ENCODE data around the gene RAD9B. TPM values are rescaled to one million over a fixed set of nuclear protein-coding genes. Genes with fewer than 3 reads are reported as not detected.
A peak's percentile ranks its signal among the peaks of the same experiment; 100 is the strongest.

The RAD9B gene
- total and polyA plus RNA-seq, 2 of the 13 experiments (the other 11 are each of a cell fraction or from before 2014, with no cell fraction given), result 0.05 to 0.38 TPM

DNA sequence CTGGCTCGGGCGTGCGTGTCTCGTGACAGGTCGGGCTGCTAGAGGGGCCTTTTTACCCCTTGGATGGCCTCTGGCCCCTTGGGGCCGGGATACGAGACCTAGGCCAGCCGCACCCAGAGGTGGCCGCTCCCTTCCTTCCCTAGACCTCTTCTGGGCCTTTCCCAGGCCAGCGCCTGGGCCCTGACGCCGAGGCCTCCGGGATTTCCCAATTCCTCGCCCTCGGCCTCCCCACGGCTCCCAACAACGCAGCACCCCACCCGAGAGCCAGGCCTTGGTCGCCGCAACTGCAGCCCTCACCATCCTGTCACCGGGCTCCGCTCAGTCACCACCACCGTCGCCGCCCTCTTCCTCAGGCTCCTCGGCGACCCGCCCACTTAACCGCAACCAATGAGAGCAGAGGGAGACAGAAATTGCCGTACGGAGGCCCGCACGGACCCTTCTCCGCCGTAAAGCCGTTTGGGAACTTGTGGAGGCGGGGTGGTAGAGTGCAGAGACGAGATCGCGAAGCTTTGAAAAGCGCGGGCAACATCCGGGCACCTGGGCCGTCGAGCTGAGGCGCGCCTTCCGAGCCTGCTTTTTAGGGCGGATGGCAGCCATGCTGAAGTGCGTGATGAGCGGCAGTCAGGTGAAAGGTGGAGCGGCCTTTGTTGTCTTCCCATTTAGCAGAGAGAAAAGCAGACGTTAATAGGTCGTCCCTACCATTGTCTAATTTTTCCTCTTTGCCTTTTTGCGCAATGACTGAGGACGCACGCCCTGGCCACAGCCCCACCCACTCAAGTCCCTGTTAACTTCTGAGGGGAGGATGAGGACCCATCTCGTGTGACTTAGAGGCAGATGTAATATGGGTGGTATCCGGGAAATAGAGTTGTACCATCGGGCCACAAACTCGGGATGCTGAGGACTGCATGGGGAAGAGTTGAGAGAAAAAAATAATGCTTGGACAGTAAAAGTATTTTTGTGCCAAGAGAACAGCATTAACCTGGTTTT lies at the start of gene RAD9B, which contains the start of gene VPS29 (continued):
- TF ChIP-seq ATF3 (CRISPR knock-in tag; IDR thresholded peaks at IDR 0.05), result no peak
- no peak; the same call in 1 of the 2 replicates for TF ChIP-seq STAG1 (CRISPR knock-in tag; IDR thresholded peaks at IDR 0.05)
- TF ChIP-seq ZNF766 (CRISPR knock-in tag; IDR thresholded peaks at IDR 0.05; ENCODE audit: borderline replicate concordance), result peak; percentile 99
- TF ChIP-seq, protein P1, sequence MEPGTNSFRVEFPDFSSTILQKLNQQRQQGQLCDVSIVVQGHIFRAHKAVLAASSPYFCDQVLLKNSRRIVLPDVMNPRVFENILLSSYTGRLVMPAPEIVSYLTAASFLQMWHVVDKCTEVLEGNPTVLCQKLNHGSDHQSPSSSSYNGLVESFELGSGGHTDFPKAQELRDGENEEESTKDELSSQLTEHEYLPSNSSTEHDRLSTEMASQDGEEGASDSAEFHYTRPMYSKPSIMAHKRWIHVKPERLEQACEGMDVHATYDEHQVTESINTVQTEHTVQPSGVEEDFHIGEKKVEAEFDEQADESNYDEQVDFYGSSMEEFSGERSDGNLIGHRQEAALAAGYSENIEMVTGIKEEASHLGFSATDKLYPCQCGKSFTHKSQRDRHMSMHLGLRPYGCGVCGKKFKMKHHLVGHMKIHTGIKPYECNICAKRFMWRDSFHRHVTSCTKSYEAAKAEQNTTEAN (CRISPR knock-in tag; conservative IDR thresholded peaks at IDR 0.05), result peak; percentile 87
- TF ChIP-seq KDM1A (CRISPR knock-in tag; IDR thresholded peaks at IDR 0.05), result no peak
- TF ChIP-seq ZNF547 (CRISPR knock-in tag; IDR thresholded peaks at IDR 0.05), result peak; percentile 99
- TF ChIP-seq HBP1 (CRISPR knock-in tag; IDR thresholded peaks at IDR 0.05; ENCODE audit: low read depth), result no peak; the same call in 1 of the 2 replicates
- peak; percentile 37; the same call in 1 of the 2 replicates for TF ChIP-seq RFX5 (IDR thresholded peaks at IDR 0.05; ENCODE audit: low read depth, low read length)
- TF ChIP-seq CBX2 (IDR thresholded peaks at IDR 0.05; ENCODE audit: low read depth, low read length), result no peak
- peak; percentile 95; the same call in 1 of the 2 replicates for TF ChIP-seq CBX2 (CRISPR knock-in tag; IDR thresholded peaks at IDR 0.05; ENCODE audit: low read depth)
- peak; percentile 92; the same call in 1 of the 2 replicates for TF ChIP-seq ZNF598 (CRISPR knock-in tag; IDR thresholded peaks at IDR 0.05; ENCODE audit: borderline replicate concordance)
- peak; percentile 89 for TF ChIP-seq ZNF616 (CRISPR knock-in tag; IDR thresholded peaks at IDR 0.05; ENCODE audit: low read depth)
- TF ChIP-seq ATF4 (CRISPR knock-in tag; IDR thresholded peaks at IDR 0.05), result peak in 1 of 2 experiments; percentile 86; a peak in 2 of 4 replicates
- peak; percentile 82; the same call in 1 of the 2 replicates for TF ChIP-seq GZF1 (CRISPR knock-in tag; IDR thresholded peaks at IDR 0.05)
- TF ChIP-seq NCOA5 (CRISPR knock-in tag; IDR thresholded peaks at IDR 0.05), result no peak
- TF ChIP-seq ZFP37 (CRISPR knock-in tag; IDR thresholded peaks at IDR 0.05; ENCODE audit: borderline replicate concordance), result peak; percentile 78; the same call in 1 of the 2 replicates
- TF ChIP-seq HOXA7 (CRISPR knock-in tag; IDR thresholded peaks at IDR 0.05), result no peak
- TF ChIP-seq HIVEP1 (CRISPR knock-in tag; IDR thresholded peaks at IDR 0.05), result peak; percentile 91
- TF ChIP-seq, protein P2, sequence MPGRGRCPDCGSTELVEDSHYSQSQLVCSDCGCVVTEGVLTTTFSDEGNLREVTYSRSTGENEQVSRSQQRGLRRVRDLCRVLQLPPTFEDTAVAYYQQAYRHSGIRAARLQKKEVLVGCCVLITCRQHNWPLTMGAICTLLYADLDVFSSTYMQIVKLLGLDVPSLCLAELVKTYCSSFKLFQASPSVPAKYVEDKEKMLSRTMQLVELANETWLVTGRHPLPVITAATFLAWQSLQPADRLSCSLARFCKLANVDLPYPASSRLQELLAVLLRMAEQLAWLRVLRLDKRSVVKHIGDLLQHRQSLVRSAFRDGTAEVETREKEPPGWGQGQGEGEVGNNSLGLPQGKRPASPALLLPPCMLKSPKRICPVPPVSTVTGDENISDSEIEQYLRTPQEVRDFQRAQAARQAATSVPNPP (CRISPR knock-in tag; IDR thresholded peaks at IDR 0.05), result peak; percentile 99
- peak; percentile 70 for TF ChIP-seq MED8 (CRISPR knock-in tag; IDR thresholded peaks at IDR 0.05; ENCODE audit: insufficient replicate concordance)
- TF ChIP-seq, protein P3, sequence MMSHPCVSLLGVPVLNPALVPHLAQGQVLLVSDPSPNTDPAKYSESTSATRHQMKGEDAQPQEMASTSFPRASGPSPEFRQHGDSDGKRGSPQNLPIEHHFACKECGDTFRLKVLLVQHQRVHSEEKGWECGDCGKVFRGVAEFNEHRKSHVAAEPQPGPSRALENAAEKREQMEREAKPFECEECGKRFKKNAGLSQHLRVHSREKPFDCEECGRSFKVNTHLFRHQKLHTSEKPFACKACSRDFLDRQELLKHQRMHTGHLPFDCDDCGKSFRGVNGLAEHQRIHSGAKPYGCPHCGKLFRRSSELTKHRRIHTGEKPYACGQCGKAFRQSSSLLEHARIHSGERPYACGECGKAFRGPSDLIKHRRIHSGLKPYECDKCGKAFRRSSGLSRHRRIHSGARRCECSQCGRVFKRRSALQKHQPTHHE (CRISPR knock-in tag; IDR thresholded peaks at IDR 0.05; ENCODE audit: borderline replicate concordance), result peak; percentile 72; the same call in 1 of the 2 replicates

Measured in HepG2 (cell line).